Measurements from ENCODE around the gene SIN3A. TPM values are rescaled to one million over a fixed set of nuclear protein-coding genes. Genes with fewer than 3 reads are reported as not detected.

The SIN3A gene
- total RNA-seq, 1 donor from 2014 or later = 96.4 TPM

DNA sequence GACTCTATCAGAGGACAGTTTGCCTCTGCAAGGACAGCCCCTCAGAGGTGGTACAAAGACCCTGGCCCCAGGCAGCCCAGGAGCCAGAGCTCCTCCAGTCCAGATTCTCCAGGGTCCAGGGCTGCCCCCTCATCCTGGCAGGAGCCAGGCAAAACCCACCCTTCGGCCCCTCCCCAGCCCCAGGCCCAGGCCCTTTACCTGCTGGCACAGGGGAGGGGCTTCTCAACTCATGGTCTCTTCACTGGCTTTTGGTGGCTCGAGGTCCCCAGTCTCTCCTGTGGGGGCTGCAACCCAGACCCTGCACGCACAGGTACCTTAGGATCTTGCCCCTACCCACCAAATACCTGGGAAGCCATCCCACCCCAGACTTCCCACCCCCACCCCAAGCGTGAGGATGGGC, 96.1 kb downstream of the SIN3A start:
- Mint-ChIP-seq H3K9me3 (ENCODE audit: low read depth) (no peaks in the 10 kb centered on the region), H3K4me1 (ENCODE audit: low read depth) (no peaks in the 10 kb centered on the region)

DNA sequence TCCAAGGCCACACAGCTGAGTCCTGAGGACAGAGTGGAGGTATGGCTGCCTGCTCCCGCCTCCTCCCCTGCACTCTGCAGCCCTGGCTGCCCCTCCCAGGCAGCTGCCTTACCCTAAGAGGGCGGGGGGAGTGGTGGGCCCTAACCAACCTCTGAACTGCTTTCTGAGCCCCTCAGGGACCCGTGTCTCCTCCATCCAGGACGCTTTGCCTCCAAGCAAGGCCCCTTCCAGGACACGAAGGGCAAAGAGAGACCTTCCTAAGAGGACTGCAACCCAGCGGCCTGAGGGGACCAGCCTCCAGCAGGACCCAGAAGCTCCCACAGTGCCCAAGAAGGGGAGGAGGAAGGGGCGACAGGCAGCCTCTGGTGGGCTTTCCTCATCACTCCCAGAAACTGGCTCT, 97.0 kb downstream of the SIN3A start:
- DNase-seq (ENCODE audit: low spot score, unreplicated experiment) = no peak
- H3K4me1 Mint-ChIP-seq (ENCODE audit: low read depth) = no peaks in the 10 kb centered on the region
- no peak overlapping the region for H3K27ac Mint-ChIP-seq
- peaks cover 1% of the 10 kb centered on the region for H3K36me3 Mint-ChIP-seq (ENCODE audit: insufficient read depth)
- no peak overlapping the region for H3K4me3 Mint-ChIP-seq (ENCODE audit: low read depth)
- TF ChIP-seq, protein P1, sequence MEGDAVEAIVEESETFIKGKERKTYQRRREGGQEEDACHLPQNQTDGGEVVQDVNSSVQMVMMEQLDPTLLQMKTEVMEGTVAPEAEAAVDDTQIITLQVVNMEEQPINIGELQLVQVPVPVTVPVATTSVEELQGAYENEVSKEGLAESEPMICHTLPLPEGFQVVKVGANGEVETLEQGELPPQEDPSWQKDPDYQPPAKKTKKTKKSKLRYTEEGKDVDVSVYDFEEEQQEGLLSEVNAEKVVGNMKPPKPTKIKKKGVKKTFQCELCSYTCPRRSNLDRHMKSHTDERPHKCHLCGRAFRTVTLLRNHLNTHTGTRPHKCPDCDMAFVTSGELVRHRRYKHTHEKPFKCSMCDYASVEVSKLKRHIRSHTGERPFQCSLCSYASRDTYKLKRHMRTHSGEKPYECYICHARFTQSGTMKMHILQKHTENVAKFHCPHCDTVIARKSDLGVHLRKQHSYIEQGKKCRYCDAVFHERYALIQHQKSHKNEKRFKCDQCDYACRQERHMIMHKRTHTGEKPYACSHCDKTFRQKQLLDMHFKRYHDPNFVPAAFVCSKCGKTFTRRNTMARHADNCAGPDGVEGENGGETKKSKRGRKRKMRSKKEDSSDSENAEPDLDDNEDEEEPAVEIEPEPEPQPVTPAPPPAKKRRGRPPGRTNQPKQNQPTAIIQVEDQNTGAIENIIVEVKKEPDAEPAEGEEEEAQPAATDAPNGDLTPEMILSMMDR (IDR thresholded peaks at IDR 0.05; ENCODE audit: unreplicated experiment) = no peak
- H3K9me3 Mint-ChIP-seq (ENCODE audit: low read depth) = no peaks in the 10 kb centered on the region
- H3K27me3 Mint-ChIP-seq = no peaks in the 10 kb centered on the region

More for the DNA sequence above, 96.1 kb downstream of the SIN3A start:
- TF ChIP-seq, protein P1 (IDR thresholded peaks at IDR 0.05; ENCODE audit: unreplicated experiment) = no peak
- DNase-seq (ENCODE audit: low spot score, unreplicated experiment) = no peak
- no peak overlapping the region for H3K4me3 Mint-ChIP-seq (ENCODE audit: low read depth)
- H3K27me3 Mint-ChIP-seq = no peaks in the 10 kb centered on the region
- H3K36me3 Mint-ChIP-seq (ENCODE audit: insufficient read depth) = peaks cover 1% of the 10 kb centered on the region
- no peak overlapping the region for H3K27ac Mint-ChIP-seq

DNA sequence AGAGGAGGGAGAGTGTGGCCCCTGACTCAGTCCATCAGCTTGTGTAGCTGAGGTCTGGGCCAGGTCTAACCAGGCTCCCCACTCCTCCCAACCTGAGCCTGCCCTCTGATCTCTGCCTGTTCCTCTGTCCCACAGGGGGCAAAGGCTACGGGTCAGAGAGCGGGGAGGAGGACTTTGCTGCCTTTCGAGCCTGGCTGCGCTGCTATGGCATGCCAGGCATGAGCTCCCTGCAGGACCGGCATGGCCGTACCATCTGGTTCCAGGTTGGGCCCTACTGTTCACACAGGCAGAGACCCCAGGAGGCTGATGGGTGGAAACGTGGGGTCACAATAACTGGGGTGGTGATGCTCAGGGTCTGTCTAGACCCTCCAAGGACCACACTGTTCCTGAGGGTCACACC, 97.9 kb downstream of the SIN3A start:
- H3K36me3 Mint-ChIP-seq (ENCODE audit: insufficient read depth) = peaks cover 1% of the 10 kb centered on the region

DNA sequence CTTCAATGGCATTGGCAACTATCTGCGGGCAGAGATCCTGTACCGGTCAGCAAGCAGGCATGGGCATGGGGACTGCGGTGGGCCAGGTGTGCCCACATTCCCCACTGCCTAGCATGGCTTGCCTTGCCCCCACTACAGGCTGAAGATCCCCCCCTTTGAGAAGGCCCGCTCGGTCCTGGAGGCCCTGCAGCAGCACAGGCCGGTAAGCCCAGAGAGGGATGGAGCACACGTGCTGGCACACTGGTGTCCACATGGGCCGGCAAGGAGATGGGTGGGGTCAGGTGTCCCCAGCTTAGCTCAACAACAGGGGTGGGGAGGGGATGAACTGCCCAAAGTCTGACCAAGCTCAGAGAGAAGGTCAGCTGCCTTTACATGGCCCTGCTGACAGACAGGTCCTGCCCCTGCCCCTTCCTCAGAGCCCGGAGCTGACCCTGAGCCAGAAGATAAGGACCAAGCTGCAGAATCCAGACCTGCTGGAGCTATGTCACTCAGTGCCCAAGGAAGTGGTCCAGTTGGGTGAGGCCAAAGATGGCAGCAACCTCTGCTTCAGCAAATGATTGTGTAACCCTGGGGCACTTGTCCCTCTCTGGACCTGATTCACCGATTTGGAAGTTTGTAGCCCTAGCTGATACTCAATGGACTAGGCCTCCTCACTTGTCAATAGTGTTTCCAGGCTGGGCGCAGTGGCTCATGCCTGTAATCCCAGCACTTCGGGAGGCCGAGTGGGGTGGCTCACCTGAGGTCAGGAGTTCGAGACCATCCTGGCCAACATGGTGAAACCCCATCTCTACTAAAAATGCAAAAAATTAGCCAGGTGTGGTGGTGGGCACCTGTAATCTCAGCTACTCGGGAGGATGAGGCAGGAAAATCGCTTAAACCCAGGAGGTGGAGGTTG, 99.1 kb downstream of the SIN3A start:
- no peaks in the 10 kb centered on the region for H3K9me3 Mint-ChIP-seq (ENCODE audit: low read depth)
- no peaks in the 10 kb centered on the region for H3K27me3 Mint-ChIP-seq
- TF ChIP-seq, protein P1 (IDR thresholded peaks at IDR 0.05; ENCODE audit: unreplicated experiment) = no peak
- H3K27ac Mint-ChIP-seq = no peak overlapping the region
- DNase-seq (ENCODE audit: low spot score, unreplicated experiment) = no peak
- H3K36me3 Mint-ChIP-seq (ENCODE audit: insufficient read depth) = peaks cover 1% of the 10 kb centered on the region
- peaks cover 4% of the 10 kb centered on the region for H3K4me1 Mint-ChIP-seq (ENCODE audit: low read depth)
- no peak overlapping the region for H3K4me3 Mint-ChIP-seq (ENCODE audit: low read depth)

More for the DNA sequence above, 97.9 kb downstream of the SIN3A start:
- DNase-seq (ENCODE audit: low spot score, unreplicated experiment) = no peak
- H3K27me3 Mint-ChIP-seq = no peaks in the 10 kb centered on the region
- no peak overlapping the region for H3K4me3 Mint-ChIP-seq (ENCODE audit: low read depth)
- peaks cover 2% of the 10 kb centered on the region for H3K4me1 Mint-ChIP-seq (ENCODE audit: low read depth)
- TF ChIP-seq, protein P1 (IDR thresholded peaks at IDR 0.05; ENCODE audit: unreplicated experiment) = no peak
- H3K9me3 Mint-ChIP-seq (ENCODE audit: low read depth) = no peaks in the 10 kb centered on the region
- no peak overlapping the region for H3K27ac Mint-ChIP-seq

DNA sequence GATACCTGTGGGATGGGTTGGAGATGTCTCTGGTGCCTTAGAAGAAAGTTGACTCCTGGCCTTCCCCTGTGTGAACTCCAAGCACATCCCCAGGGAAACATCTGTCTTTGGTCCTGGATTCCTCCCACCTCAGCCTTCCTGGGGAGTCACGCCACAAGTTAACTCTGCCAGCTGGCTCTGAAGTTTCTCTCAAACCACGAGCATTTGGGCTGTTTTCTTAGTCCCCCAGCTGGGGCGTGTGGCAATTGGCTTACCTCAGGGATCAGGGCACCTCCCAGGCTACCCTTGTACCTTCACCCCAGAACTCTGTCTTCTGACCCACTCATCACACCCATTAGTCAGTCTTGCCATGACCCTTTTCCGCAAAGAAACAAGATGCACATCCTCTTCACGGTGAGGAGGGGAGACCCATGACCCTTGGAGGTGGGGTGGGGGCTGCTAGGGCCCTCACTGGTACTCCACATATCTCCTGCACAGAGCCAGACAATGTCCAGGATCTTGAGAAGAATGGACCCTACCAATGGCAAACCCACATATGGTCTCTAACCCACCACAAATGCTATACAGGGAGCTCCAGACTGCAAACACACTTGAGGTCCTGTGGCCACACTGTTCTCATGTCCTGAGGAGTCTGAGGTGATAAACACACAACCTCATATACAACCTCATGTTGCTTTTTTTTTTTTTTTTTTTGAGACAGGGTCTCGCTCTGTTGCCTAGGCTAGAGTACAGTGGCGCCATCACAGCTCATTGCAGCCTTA, 100.7 kb downstream of the SIN3A start:
- H3K4me1 Mint-ChIP-seq (ENCODE audit: low read depth) = peaks cover 4% of the 10 kb centered on the region
- H3K27ac Mint-ChIP-seq = no peak overlapping the region
- H3K9me3 Mint-ChIP-seq (ENCODE audit: low read depth) = no peaks in the 10 kb centered on the region
- TF ChIP-seq, protein P1 (IDR thresholded peaks at IDR 0.05; ENCODE audit: unreplicated experiment) = no peak
- no peak overlapping the region for H3K4me3 Mint-ChIP-seq (ENCODE audit: low read depth)
- no peaks in the 10 kb centered on the region for H3K27me3 Mint-ChIP-seq
- DNase-seq (ENCODE audit: low spot score, unreplicated experiment) = no peak
- peaks cover 1% of the 10 kb centered on the region for H3K36me3 Mint-ChIP-seq (ENCODE audit: insufficient read depth)
